Measurements from ENCODE around the gene CPT1C. TPM values are rescaled to one million over a fixed set of nuclear protein-coding genes. Genes with fewer than 3 reads are reported as not detected.

The CPT1C gene
- total RNA-seq, 2 donors from 2014 or later = 0.66 to 3.4 TPM

DNA sequence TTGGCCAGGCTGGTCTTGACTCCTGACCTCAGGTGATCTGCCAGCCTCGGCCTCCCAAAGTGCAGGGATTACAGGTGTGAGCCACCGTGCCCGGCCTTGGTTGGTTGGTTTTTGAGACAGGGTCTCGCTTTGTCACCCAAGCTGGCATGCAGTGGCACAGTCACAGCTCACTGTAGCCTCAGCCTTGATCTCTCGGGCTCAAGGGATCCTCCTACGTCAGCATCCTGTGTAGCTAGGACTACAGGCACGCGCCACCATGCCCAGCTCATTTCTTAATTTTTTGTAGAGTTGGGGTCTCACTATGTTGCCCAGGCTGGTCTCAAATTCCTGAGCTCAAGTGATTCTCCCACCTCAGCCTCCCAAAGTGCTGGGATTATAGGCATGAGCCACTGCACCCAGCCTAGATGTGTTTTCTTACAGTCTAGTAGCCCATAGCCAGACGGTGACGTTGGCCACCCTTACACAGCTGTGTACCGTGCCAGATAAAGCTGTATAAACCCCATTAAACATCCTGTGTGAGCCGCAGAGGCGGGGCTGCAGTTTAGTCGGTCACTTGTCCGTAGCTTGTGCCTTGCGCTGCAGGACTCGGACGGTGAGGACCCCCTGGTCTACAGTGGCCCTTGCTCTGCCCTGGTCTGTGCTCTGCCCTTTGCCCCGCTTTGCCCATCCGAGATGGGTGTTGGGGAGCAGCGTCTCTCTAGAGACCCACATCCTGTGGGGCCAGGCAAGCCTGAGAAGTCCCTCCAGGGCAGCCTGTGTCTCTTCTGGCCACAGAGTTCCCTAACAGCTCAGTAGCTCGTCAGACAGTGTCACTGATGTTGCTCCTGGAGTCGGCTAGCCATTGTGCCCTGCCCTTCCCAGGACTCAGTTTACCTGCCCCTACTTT is 35.1 kb upstream of the CPT1C start:
- Histone ChIP-seq H3K27ac (no peak overlapping the region), H3K4me3 (no peak overlapping the region), H3K9me3 (no peaks in the 10 kb centered on the region), H3K4me1 (no peaks in the 10 kb centered on the region), H3K36me3 (replicated peaks in 1 of 2; ENCODE audit: insufficient read depth in 1 of 2, low read depth in 2 of 2) (peaks cover 3 to 38% of the 10 kb centered on the region in 2 donors), H3K27me3 (no peaks in the 10 kb centered on the region)
- intact Hi-C loops (cut with DNase I) = no loop called here
- ATAC-seq (no peak), DNase-seq (no peak)
- no peak for TF ChIP-seq POLR2A (IDR thresholded peaks at IDR 0.05)
- TF ChIP-seq, protein P1, sequence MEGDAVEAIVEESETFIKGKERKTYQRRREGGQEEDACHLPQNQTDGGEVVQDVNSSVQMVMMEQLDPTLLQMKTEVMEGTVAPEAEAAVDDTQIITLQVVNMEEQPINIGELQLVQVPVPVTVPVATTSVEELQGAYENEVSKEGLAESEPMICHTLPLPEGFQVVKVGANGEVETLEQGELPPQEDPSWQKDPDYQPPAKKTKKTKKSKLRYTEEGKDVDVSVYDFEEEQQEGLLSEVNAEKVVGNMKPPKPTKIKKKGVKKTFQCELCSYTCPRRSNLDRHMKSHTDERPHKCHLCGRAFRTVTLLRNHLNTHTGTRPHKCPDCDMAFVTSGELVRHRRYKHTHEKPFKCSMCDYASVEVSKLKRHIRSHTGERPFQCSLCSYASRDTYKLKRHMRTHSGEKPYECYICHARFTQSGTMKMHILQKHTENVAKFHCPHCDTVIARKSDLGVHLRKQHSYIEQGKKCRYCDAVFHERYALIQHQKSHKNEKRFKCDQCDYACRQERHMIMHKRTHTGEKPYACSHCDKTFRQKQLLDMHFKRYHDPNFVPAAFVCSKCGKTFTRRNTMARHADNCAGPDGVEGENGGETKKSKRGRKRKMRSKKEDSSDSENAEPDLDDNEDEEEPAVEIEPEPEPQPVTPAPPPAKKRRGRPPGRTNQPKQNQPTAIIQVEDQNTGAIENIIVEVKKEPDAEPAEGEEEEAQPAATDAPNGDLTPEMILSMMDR (IDR thresholded peaks at IDR 0.05) = no peak
- 86 to 91% methylated on average over 12 to 23 of the region's 23 CpGs for WGBS, 2 donors

DNA sequence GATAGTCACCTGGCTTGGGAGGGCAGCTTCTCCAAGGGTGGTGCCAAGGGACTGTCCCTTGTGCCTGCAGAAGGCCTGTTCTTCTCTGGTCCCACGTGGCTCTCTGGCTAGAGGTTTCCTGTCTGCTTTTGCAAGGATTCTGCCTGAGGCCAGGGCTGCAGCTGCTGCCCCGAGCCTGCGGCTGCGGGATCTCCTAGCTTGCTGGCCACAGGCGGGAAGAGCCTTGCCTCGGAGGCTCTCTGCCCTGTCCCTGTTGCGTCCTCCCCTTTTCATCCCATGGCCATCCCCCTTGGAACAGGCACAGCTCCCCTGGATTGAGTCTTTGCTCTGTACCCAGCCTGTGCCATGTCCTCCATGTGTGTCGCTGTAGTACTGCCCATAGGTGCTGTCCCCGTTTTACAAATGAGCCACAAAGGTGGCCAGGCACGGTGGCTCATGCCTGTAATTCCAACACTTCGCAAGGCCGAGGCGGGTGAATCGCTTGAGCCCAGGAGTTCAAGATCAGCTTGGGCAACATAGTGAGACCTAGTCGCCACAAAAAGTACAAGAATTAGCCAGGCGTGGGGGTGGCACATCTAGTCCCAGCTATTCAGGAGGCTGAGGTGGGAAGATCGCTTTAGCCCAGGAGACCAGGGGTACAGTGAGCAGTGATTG is 34.3 kb upstream of the CPT1C start:
- Histone ChIP-seq H3K36me3 (replicated peaks in 1 of 2; ENCODE audit: insufficient read depth in 1 of 2, low read depth in 2 of 2) (peaks cover 0 to 38% of the 10 kb centered on the region in 2 donors), H3K4me1 (no peaks in the 10 kb centered on the region), H3K9me3 (no peaks in the 10 kb centered on the region), H3K4me3 (no peak overlapping the region), H3K27me3 (no peaks in the 10 kb centered on the region), H3K27ac (no peak overlapping the region)
- TF ChIP-seq POLR2A (IDR thresholded peaks at IDR 0.05) = no peak
- TF ChIP-seq, protein P1 (IDR thresholded peaks at IDR 0.05) = no peak
- intact Hi-C loops (cut with DNase I) = no loop called here
- WGBS, 2 donors = 89 to 93% methylated on average over 17 of the region's 17 CpGs
- ATAC-seq (no peak), DNase-seq (no peak)

DNA sequence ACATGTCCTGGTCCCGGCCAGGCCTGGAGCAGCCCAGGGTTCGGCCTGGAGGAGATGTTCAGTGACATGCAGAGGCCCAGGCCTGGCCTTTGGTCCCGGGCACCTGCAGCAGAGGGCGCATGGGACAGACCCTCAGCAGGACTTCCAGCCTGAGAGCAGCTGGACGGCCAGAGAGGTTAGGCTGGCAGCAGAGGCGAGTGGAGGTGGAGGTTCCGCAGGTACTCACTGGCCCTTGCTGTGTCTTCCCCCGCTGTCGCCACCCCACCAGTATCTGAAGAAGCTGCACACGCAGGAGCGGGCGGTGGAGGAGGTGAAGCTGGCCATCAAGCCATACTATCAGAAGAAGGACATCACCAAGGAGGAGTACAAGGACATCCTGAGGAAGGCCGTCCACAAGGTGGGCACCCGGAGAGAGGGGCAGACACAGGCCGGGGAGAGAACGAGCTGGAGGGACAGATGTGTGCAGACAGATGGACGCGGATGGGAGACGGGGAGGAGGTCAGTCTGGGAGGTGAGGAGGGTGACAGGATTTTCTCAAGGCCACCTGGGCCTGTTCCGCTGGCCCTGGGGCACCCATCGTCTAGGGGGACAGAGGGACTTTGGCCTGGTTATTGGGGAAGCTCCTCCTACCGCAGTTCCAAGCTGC is 33.3 kb upstream of the CPT1C start:
- DNase-seq (no peak), ATAC-seq (no peak)
- Histone ChIP-seq H3K9me3 (no peaks in the 10 kb centered on the region), H3K36me3 (replicated peaks in 1 of 2; ENCODE audit: insufficient read depth in 1 of 2, low read depth in 2 of 2) (peaks cover 7 to 37% of the 10 kb centered on the region in 2 donors), H3K4me3 (no peak overlapping the region), H3K27me3 (no peaks in the 10 kb centered on the region), H3K4me1 (no peaks in the 10 kb centered on the region), H3K27ac (no peak overlapping the region)
- 85 to 88% methylated on average over 13 to 21 of the region's 22 CpGs for WGBS, 2 donors
- intact Hi-C loops (cut with DNase I) = no loop called here
- TF ChIP-seq POLR2A (IDR thresholded peaks at IDR 0.05) = no peak
- TF ChIP-seq, protein P1 (IDR thresholded peaks at IDR 0.05) = no peak

DNA sequence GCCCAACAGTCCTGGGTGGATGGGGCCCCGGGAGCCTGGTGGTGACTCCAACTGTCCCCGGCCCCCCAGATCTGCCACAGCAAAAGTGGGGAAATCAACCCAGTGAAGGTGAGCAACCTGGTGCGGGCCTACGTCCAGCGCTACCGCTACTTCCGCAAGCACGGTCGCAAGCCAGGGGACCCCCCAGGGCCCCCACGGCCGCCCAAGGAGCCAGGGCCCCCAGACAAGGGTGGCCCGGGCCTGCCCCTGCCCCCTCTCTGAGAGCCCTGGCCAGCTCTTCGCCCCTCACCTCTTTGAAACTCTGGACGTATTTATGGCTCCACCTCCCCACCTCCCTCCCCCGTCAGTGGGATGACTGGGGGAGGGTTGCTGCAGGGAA is 32.8 kb upstream of the CPT1C start:
- intact Hi-C loops (cut with DNase I) = no loop called here
- Histone ChIP-seq H3K9me3 (no peaks in the 10 kb centered on the region), H3K4me3 (no peak overlapping the region), H3K36me3 (replicated peaks in 1 of 2; ENCODE audit: insufficient read depth in 1 of 2, low read depth in 2 of 2) (peaks cover 7 to 32% of the 10 kb centered on the region in 2 donors), H3K4me1 (no peaks in the 10 kb centered on the region), H3K27me3 (no peaks in the 10 kb centered on the region), H3K27ac (no peak overlapping the region)
- no peak for ATAC-seq
- no peak for DNase-seq
- 88% methylated on average over 3 to 9 of the region's 15 CpGs for WGBS, 2 donors
- no peak for TF ChIP-seq POLR2A (IDR thresholded peaks at IDR 0.05)
- TF ChIP-seq, protein P1 (IDR thresholded peaks at IDR 0.05) = no peak

All from body of pancreas (tissue), 4 donors.